A204.1 (cell line): ENCODE data around the gene MUC2.

ENCODE experiments used
- FAIRE-seq: peaks from 2 replicates; lab custom pipeline; 2012; peaks lifted over from hg19 to GRCh38; lab: Jason Lieb, UNC

MUC2 gene

GRCh38 chr11:1072116-1072820, 2.4 kb upstream of the MUC2 start:
- no peak for FAIRE-seq

- FAIRE-seq = no peak
Measured at GRCh38 chr11:1072821-1073231, 1.8 kb upstream of the MUC2 start.

- no peak for FAIRE-seq
Measured at GRCh38 chr11:1073261-1073724, 1.4 kb upstream of the MUC2 start.

- FAIRE-seq = no peak
Measured at GRCh38 chr11:1073851-1074243, 827 bp upstream of the MUC2 start.

GRCh38 chr11:1075341-1075911, 752 bp downstream of the MUC2 start:
- no peak for FAIRE-seq

- no peak for FAIRE-seq
Measured at GRCh38 chr11:1076061-1076665, 1.5 kb downstream of the MUC2 start.

- no peak for FAIRE-seq
Measured at GRCh38 chr11:1077033-1077416, 2.4 kb downstream of the MUC2 start.

GRCh38 chr11:1077417-1078119, 2.9 kb downstream of the MUC2 start:
- FAIRE-seq = no peak

- FAIRE-seq = no peak
Measured at GRCh38 chr11:1078191-1078601, 3.5 kb downstream of the MUC2 start.

GRCh38 chr11:1081601-1082311, 7.1 kb downstream of the MUC2 start:
- no peak for FAIRE-seq

GRCh38 chr11:1082346-1082727, 7.7 kb downstream of the MUC2 start:
- no peak for FAIRE-seq

- FAIRE-seq = no peak
Measured at GRCh38 chr11:1082728-1083620, 8.3 kb downstream of the MUC2 start.

- FAIRE-seq = no peak
Measured at GRCh38 chr11:1083621-1084551, 9.2 kb downstream of the MUC2 start.

- no peak for FAIRE-seq
Measured at GRCh38 chr11:1084561-1085439, 10.1 kb downstream of the MUC2 start.

- FAIRE-seq = no peak
Measured at GRCh38 chr11:1085440-1086170, 10.9 kb downstream of the MUC2 start.

- FAIRE-seq = no peak
Measured at GRCh38 chr11:1086171-1087102, 11.8 kb downstream of the MUC2 start.

- no peak for FAIRE-seq
Measured at GRCh38 chr11:1087279-1087960, 12.7 kb downstream of the MUC2 start.
